ENCODE results near the gene TNRC6A. TPM values are rescaled to one million over a fixed set of nuclear protein-coding genes. Genes with fewer than 3 reads are reported as not detected.

TNRC6A gene
- total and polyA plus RNA-seq, 9 of the 15 experiments (the other 6 are each of a cell fraction or from before 2014, with no cell fraction given): 3.4 to 32.1 (median 26.6) TPM

DNA sequence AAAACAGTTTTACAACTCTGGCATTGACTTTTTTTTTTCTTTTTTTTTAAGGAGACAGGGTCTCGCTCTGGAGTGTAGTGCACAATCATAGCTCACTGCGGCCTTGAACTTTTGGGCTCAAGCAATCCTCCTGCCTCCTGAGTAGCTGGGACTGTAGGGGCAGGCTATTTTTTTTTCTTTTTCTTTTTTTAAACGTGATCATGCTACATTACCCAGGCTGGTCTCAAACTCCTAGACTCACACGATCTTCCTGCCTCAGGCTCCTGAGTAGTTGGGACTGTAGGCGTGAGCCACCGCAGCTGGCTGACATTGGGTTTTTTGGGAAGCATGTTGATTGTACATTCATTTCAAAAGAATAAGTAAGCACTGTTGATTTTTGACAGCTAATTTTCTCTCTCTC, 32.1 kb downstream of the TNRC6A start (continued):
- TF ChIP-seq ZBTB2 (IDR thresholded peaks at IDR 0.05): no peak
- no peak for TF ChIP-seq SREBF1 (IDR thresholded peaks at IDR 0.05; ENCODE audit: borderline replicate concordance, low read depth, low read length)
- no peak for TF ChIP-seq ZNF589 (CRISPR knock-in tag; IDR thresholded peaks at IDR 0.05; ENCODE audit: low read depth)
- TF ChIP-seq BRD9 (IDR thresholded peaks at IDR 0.05; ENCODE audit: low read depth, partially characterized antibody): no peak
- TF ChIP-seq, protein P1, sequence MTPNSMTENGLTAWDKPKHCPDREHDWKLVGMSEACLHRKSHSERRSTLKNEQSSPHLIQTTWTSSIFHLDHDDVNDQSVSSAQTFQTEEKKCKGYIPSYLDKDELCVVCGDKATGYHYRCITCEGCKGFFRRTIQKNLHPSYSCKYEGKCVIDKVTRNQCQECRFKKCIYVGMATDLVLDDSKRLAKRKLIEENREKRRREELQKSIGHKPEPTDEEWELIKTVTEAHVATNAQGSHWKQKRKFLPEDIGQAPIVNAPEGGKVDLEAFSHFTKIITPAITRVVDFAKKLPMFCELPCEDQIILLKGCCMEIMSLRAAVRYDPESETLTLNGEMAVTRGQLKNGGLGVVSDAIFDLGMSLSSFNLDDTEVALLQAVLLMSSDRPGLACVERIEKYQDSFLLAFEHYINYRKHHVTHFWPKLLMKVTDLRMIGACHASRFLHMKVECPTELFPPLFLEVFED (CRISPR knock-in tag; conservative IDR thresholded peaks at IDR 0.05): no peak
- TF ChIP-seq CAMTA2 (CRISPR knock-in tag; conservative IDR thresholded peaks at IDR 0.05): no peak
- TF ChIP-seq YBX1 (IDR thresholded peaks at IDR 0.05): no peak

- H3K79me2 ChIP-seq (ENCODE audit: control insufficient read depth, insufficient read depth, low read length): peaks cover 10% of the 10 kb centered on the region; the same call in 2 of the 3 replicates
- H3K27me3 ChIP-seq (ENCODE audit: control insufficient read depth in 2 of 2, insufficient read depth in 2 of 2, low read length in 2 of 2): no peaks in the 10 kb centered on the region
- H3K9me1 ChIP-seq (ENCODE audit: control insufficient read depth, insufficient read depth, low read length): no peaks in the 10 kb centered on the region
- no peak overlapping the region for H3K27ac ChIP-seq (ENCODE audit: extremely low read depth, low read depth, low read length)
- H2AFZ ChIP-seq (ENCODE audit: low read depth, low read length): no peak overlapping the region
- no peak overlapping the region for H3K4me2 ChIP-seq (ENCODE audit: insufficient read depth, low read length)
- 89% methylated on average over 2 of the region's 2 CpGs for WGBS (ENCODE audit: insufficient coverage, low coverage, missing lambda C conversion rate)
- H3K4me1 ChIP-seq (replicated peaks in 1 of 2; ENCODE audit: control insufficient read depth in 2 of 2, insufficient read depth in 2 of 2, low read length in 2 of 2): no peaks in the 10 kb centered on the region; a peak in 1 of 5 replicates
- no peak for DNase-seq (ENCODE audit: extremely low read depth in 1 of 4, low spot score in 3 of 4)
- FAIRE-seq: no peak
- no TSS peak for BruUV-seq (replicated peaks)
- CTCF ChIA-PET (ENCODE audit: low intra/inter-chr PET ratio): no interaction called here
- H3K4me3 ChIP-seq: no peak overlapping the region
- H3K36me3 ChIP-seq (ENCODE audit: control insufficient read depth, insufficient read depth, low read length): peaks cover 64% of the 10 kb centered on the region
- no peak overlapping the region for H3K9ac ChIP-seq (ENCODE audit: insufficient read depth in 1 of 2, low read depth in 2 of 2, low read length in 2 of 2)
- H3K9me3 ChIP-seq (replicated peaks; ENCODE audit: control insufficient read depth, insufficient read depth, low read depth, low read length): no peaks in the 10 kb centered on the region
- POLR2A ChIA-PET: no interaction called here
- no peaks in the 10 kb centered on the region for H4K20me1 ChIP-seq (replicated peaks; ENCODE audit: control insufficient read depth, insufficient read depth, low read length)
- in situ Hi-C loops (cut with MboI) (no loop called here), intact Hi-C loops (cut with micrococcal nuclease) (no loop called here)
- no peak for ATAC-seq
- peak; percentile 70 for TF ChIP-seq NFE2 (IDR thresholded peaks at IDR 0.05; ENCODE audit: low read depth)
- TF ChIP-seq ZKSCAN3 (CRISPR knock-in tag; IDR thresholded peaks at IDR 0.05): no peak
- no peak for TF ChIP-seq GTF2F1 (IDR thresholded peaks at IDR 0.05; ENCODE audit: low read depth, low read length)
- TF ChIP-seq, protein P2, sequence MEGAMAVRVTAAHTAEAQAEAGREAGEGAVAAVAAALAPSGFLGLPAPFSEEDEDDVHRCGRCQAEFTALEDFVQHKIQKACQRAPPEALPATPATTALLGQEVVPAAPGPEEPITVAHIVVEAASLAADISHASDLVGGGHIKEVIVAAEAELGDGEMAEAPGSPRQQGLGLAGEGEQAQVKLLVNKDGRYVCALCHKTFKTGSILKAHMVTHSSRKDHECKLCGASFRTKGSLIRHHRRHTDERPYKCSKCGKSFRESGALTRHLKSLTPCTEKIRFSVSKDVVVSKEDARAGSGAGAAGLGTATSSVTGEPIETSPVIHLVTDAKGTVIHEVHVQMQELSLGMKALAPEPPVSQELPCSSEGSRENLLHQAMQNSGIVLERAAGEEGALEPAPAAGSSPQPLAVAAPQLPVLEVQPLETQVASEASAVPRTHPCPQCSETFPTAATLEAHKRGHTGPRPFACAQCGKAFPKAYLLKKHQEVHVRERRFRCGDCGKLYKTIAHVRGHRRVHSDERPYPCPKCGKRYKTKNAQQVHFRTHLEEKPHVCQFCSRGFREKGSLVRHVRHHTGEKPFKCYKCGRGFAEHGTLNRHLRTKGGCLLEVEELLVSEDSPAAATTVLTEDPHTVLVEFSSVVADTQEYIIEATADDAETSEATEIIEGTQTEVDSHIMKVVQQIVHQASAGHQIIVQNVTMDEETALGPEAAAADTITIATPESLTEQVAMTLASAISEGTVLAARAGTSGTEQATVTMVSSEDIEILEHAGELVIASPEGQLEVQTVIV (CRISPR knock-in tag; IDR thresholded peaks at IDR 0.05; ENCODE audit: borderline replicate concordance): no peak
- no peak for TF ChIP-seq ZNF79 (CRISPR knock-in tag; IDR thresholded peaks at IDR 0.05; ENCODE audit: low read depth)
- TF ChIP-seq THAP7 (CRISPR knock-in tag; IDR thresholded peaks at IDR 0.05): no peak
- TF ChIP-seq CXXC5 (CRISPR knock-in tag; IDR thresholded peaks at IDR 0.05): no peak
- TF ChIP-seq GTF2A2 (tag; IDR thresholded peaks at IDR 0.05): no peak
- no peak for TF ChIP-seq TEAD4 (IDR thresholded peaks at IDR 0.05; ENCODE audit: low read length)
- no peak for TF ChIP-seq TEAD4 (CRISPR knock-in tag; IDR thresholded peaks at IDR 0.05; ENCODE audit: borderline replicate concordance)
- TF ChIP-seq MAFG (tag; conservative IDR thresholded peaks at IDR 0.05): peak; percentile 72
These were observed 35.5 kb downstream of the TNRC6A start for GRCh38 chr16:24764916-24765315.
